Natural killer cell (primary cell): ENCODE data around the gene NFYC. TPM values are rescaled to one million over a fixed set of nuclear protein-coding genes. Genes with fewer than 3 reads are reported as not detected.
A peak's percentile ranks its signal among the peaks of the same experiment; 100 is the strongest.

Experiments
- ATAC-seq, 3 donors: fragments of 150-1000 bp in 2 of 3; fragments of 200-7000 bp in 1 of 3; cut with Tn5 transposase; 1 replicate in 1 of 3; 2 replicates in 2 of 3; pipeline ENCODE4 v1.10.0; 2021; ENCODE audit warnings: mild to moderate bottlenecking in 2 of 3, moderate library complexity in 2 of 3
- DNase-seq, 2 donors: peaks; one replicate each; pipeline versions ENCODE4 v3.0.0 to v3.0.0-alpha.2; 2013 to 2021; ENCODE audit warnings: mixed read lengths in 1 of 2
- H3K27ac ChIP-seq: one replicate; pipeline ENCODE4 v1.5.1; 2013; ENCODE audit warnings: mild to moderate bottlenecking, low read length
- H3K27me3 ChIP-seq: one replicate; pipeline ENCODE4 v1.6.1; 2013; ENCODE audit warnings: low read length; ENCODE audit not compliant: control insufficient read depth, insufficient read depth
- H3K36me3 ChIP-seq: one replicate; pipeline ENCODE4 v1.6.1; 2013; ENCODE audit warnings: low read length; ENCODE audit not compliant: control insufficient read depth, insufficient read depth
- H3K4me1 ChIP-seq: one replicate; pipeline ENCODE4 v1.6.1; 2013; ENCODE audit warnings: low read length; ENCODE audit not compliant: control insufficient read depth, insufficient read depth
- H3K4me3 ChIP-seq: one replicate; pipeline ENCODE4 v1.5.1; 2013; ENCODE audit warnings: low read length
- H3K9me3 ChIP-seq: one replicate; pipeline ENCODE4 v1.6.1; 2013; ENCODE audit warnings: low read length; ENCODE audit not compliant: control insufficient read depth, insufficient read depth
- H3K27ac Mint-ChIP-seq, 2 donors: one replicate each; pipeline ENCODE4 v1.8.0; 2022; ENCODE audit warnings: mild to moderate bottlenecking in 2 of 2, mixed read lengths in 2 of 2, moderate library complexity in 1 of 2
- H3K27me3 Mint-ChIP-seq, 2 donors: one replicate each; pipeline ENCODE4 v1.8.0; 2022; ENCODE audit warnings: low read depth in 2 of 2, mixed read lengths in 2 of 2
- H3K36me3 Mint-ChIP-seq: one replicate; pipeline ENCODE4 v1.8.0; 2022; ENCODE audit warnings: mixed read lengths
- H3K4me1 Mint-ChIP-seq, 2 donors: one replicate each; pipeline ENCODE4 v1.8.0; 2022; ENCODE audit warnings: mixed read lengths in 2 of 2
- H3K4me3 Mint-ChIP-seq: one replicate; pipeline ENCODE4 v1.8.0; 2022; ENCODE audit warnings: mild to moderate bottlenecking, moderate library complexity, mixed read lengths
- H3K9me3 Mint-ChIP-seq, 2 donors: one replicate each; pipeline ENCODE4 v1.8.0; 2022; ENCODE audit warnings: mixed read lengths in 2 of 2
- WGBS: methylation state at CpG from one replicate; pipeline ENCODE4 v1.1.7; 2013; ENCODE audit warnings: missing lambda C conversion rate; ENCODE audit not compliant: insufficient coverage; 5-methylcytosine and 5-hydroxymethylcytosine counted together
- intact Hi-C: fragments of 100-400 bp; cut with micrococcal nuclease; formaldehyde crosslinking; loops from one replicate; pipeline ENCODE4 v1.14.2; 2022
- total RNA-seq, 4 donors: library from RNA; stranded (reverse); fragments of 120-200 nt in 1 of 4; gene quantifications; one replicate each; pipeline versions ENCODE4 v1.2.3 to v1.2.4, GENCODE V29; 2013 to 2022
- TF ChIP-seq, protein P1 (sequence below): fragments of 200-600 bp; IDR thresholded peaks from one replicate; pipeline ENCODE4 v1.8.0; 2022; ENCODE audit warnings: antibody characterized with exemption

The NFYC gene
- total RNA-seq, 3 donors from 2014 or later (not counting 1 experiment from before 2014, with no cell fraction given), result 38.7 to 60.4 (median 48.5) TPM

DNA sequence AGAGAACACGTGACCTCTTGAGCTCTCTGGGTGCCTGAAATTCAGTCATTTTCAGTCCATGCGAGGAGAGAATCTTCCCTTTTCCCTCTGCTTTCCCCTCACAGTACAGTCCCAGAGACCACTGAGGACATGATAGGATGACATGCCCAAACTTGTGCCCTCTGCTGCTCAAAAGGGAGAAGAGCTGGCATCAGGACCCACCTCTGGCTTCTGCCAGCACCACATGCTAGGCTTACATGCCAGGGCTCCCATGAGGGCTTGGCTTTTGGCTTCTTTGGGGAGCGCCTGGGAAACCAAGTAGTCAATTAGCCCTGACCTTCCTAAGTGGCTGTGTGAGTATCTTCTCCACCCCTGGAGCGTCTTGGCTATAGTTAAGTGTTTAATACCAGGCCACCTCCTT is 78.3 kb downstream of the NFYC start:
- ATAC-seq (no peak), DNase-seq (peak in 1 of 2 donors; percentile 13)
- Histone ChIP-seq H3K27ac (no peak overlapping the region), H3K27me3 (no peaks in the 10 kb centered on the region), H3K36me3 (peaks cover 60% of the 10 kb centered on the region), H3K4me1 (no peaks in the 10 kb centered on the region), H3K9me3 (no peaks in the 10 kb centered on the region), H3K4me3 (no peak overlapping the region)
- Mint-ChIP-seq H3K4me3 (no peak overlapping the region), H3K27ac (peak overlapping the region; percentile 43 to 68), H3K9me3 (no peaks in the 10 kb centered on the region), H3K36me3 (no peaks in the 10 kb centered on the region), H3K27me3 (no peaks in the 10 kb centered on the region), H3K4me1 (peaks cover 0 to 23% of the 10 kb centered on the region in 2 donors)
- intact Hi-C loops, result no loop called here
- WGBS, result 92% methylated on average over 4 of the region's 4 CpGs
- TF ChIP-seq, protein P1, sequence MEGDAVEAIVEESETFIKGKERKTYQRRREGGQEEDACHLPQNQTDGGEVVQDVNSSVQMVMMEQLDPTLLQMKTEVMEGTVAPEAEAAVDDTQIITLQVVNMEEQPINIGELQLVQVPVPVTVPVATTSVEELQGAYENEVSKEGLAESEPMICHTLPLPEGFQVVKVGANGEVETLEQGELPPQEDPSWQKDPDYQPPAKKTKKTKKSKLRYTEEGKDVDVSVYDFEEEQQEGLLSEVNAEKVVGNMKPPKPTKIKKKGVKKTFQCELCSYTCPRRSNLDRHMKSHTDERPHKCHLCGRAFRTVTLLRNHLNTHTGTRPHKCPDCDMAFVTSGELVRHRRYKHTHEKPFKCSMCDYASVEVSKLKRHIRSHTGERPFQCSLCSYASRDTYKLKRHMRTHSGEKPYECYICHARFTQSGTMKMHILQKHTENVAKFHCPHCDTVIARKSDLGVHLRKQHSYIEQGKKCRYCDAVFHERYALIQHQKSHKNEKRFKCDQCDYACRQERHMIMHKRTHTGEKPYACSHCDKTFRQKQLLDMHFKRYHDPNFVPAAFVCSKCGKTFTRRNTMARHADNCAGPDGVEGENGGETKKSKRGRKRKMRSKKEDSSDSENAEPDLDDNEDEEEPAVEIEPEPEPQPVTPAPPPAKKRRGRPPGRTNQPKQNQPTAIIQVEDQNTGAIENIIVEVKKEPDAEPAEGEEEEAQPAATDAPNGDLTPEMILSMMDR, result no peak

DNA sequence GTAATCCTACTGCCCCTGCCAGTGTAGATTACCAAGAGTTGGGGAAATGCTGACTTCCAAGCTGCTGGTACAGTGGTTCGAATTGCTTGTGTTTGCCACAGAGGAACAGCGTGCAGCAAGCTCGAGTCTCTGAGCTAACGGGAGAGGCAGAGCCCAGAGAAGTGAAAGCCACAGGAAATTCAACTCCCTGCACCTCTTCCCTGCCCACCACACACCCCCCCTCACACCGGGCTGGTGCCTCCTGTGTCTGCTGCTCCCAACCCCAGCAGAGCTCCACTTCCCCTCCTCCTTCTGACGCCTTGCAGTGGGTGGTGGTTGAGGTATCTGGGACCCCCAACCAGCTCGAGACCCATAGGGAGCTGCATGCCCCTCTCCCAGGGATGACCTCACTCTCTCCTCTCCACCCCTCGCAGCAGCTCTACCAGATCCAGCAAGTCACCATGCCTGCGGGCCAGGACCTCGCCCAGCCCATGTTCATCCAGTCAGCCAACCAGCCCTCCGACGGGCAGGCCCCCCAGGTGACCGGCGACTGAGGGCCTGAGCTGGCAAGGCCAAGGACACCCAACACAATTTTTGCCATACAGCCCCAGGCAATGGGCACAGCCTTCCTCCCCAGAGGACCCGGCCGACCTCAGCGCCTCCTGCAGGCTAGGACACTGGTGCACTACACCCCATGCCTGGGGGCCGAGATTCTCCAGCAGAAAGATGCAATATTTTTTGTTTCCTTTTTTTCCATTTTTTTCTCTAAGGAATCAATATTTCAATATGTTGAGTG is 79.0 kb downstream of the NFYC start:
- 69% methylated on average over 16 of the region's 18 CpGs for WGBS
- Histone ChIP-seq H3K36me3 (peaks cover 54% of the 10 kb centered on the region), H3K4me1 (no peaks in the 10 kb centered on the region), H3K27ac (no peak overlapping the region), H3K9me3 (no peaks in the 10 kb centered on the region), H3K27me3 (no peaks in the 10 kb centered on the region), H3K4me3 (no peak overlapping the region)
- TF ChIP-seq, protein P1, result no peak
- no peak overlapping the region for H3K4me3 Mint-ChIP-seq
- peak overlapping the region; percentile 43 to 68 for H3K27ac Mint-ChIP-seq
- no peaks in the 10 kb centered on the region for H3K9me3 Mint-ChIP-seq
- no peak for ATAC-seq
- no peak for DNase-seq
- intact Hi-C loops, result no loop called here
- no peaks in the 10 kb centered on the region for H3K27me3 Mint-ChIP-seq
- H3K36me3 Mint-ChIP-seq, result no peaks in the 10 kb centered on the region
- H3K4me1 Mint-ChIP-seq, result peaks cover 0 to 24% of the 10 kb centered on the region in 2 donors

DNA sequence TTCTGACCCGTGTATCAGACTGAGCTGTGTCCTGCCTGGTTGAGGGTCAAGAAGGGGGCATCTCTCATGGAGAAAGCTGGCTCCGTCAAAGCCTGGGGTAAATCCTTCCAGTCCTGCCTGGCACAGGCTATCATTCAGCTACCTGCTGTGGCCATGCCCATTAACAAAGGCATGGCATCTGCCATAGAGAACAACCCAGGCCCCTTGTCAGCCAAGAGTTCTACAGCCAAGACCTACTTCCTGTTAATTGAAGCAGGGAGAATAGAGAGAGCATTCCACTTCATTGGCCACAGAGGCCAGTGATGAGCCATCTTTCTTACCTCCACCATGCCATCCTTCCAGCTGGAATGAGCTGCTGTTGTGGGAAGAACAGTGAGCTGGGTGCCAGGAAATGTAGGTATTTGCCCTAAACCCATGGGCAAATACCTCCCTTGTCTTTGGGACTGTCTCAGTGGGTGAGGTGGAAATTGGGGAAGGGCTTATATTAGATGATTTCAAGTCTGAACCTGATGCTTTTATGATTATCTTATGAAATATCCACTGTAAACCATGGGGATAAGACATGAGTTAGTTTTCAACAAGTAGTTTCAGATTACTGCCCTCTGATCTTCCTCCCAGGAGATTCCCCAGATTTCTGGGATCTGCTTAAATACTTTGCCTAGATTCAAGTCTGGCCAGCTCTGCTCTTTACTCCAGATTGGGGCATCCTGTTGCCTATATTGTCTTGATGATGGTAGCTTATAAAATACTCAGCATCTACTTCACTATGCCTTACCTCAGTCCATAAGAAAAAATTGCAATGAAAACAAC is 80.8 kb downstream of the NFYC start:
- WGBS, result 95% methylated on average over 2 of the region's 2 CpGs
- Mint-ChIP-seq H3K9me3 (no peaks in the 10 kb centered on the region), H3K27me3 (no peaks in the 10 kb centered on the region), H3K27ac (peak overlapping the region in 1 of 2 donors; percentile 61), H3K4me3 (no peak overlapping the region), H3K4me1 (peaks cover 0 to 24% of the 10 kb centered on the region in 2 donors), H3K36me3 (peaks cover 6% of the 10 kb centered on the region)
- H3K36me3 ChIP-seq, result peaks cover 40% of the 10 kb centered on the region
- H3K27me3 ChIP-seq, result no peaks in the 10 kb centered on the region
- TF ChIP-seq, protein P1, result no peak
- no peak for DNase-seq
- no peak overlapping the region for H3K4me3 ChIP-seq
- ATAC-seq, result no peak
- no peak overlapping the region for H3K27ac ChIP-seq
- intact Hi-C loops, result no loop called here
- H3K4me1 ChIP-seq, result no peaks in the 10 kb centered on the region
- no peaks in the 10 kb centered on the region for H3K9me3 ChIP-seq
